ENCODE results near the gene GOLGA8S. TPM values are rescaled to one million over a fixed set of nuclear protein-coding genes. Genes with fewer than 3 reads are reported as not detected.
"Not testable (repeated sequence)": the region's sequence is repeated elsewhere in the genome, so short reads cannot be mapped to it uniquely, and the experiment has no call there.

Gene GOLGA8S, protein sequence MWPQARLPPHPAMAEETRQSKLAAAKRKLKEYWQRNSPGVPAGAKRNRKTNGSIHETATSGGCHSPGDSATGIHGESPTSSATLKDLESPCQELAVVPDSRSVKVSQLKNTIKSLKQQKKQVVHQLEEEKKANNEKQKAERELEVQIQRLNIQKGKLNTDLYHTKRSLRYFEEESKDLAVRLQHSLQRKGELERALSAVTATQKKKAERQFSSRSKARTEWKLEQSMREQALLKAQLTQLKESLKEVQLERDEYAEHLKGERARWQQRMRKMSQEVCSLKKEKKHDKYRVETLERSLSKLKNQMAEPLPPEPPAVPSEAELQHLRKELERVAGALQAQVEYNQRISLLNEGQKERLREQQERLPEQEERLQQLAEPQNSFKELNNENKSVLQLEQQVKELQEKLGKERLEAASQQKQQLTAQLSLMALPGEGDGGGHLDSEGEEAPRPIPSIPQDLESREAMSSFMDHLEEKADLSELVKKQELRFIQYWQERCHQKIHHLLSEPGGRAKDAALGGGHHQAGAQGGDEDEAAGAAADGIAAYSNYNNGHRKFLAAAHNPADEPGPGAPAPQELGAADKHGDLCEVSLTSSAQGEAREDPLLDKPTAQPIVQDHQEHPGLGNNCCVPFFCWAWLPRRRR
- not detected in 2 replicates for total RNA-seq (2014; rRNA removed; shearing (Covaris generic))

DNA sequence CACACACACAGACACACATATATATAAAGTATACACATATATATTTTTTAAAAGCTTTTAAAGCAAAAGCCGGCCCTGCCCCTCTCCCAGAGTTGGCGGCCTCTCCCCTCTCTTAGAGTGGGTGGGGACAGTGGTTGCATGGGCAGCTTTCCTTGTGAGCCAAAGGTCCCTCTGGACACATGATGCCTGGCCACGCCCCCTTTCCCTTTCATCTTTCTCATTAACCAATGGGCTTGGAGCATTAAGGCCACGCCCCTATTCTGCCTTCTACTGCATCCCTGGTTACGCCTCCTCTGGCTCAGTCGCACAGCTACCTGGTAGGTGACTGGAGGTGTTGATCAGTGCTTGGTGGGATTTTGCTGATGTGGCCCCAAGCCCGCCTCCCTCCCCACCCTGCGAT is at the start of gene GOLGA8S:
GOLGA8S (plus strand) TSS at position 301 of the 400 bp plus-strand sequence; CDS start at position 363, 62 bp downstream.
- DNase-seq (ENCODE audit: low read depth): not testable (repeated sequence)

GRCh38 chr15:23304805-23305204 is 49.7 kb upstream of the GOLGA8S start:
- not testable (repeated sequence) for DNase-seq (ENCODE audit: low read depth)

- DNase-seq (ENCODE audit: low read depth): not testable (repeated sequence)
These were observed 48.6 kb upstream of the GOLGA8S start for GRCh38 chr15:23305921-23306320.

- not testable (repeated sequence) for DNase-seq (ENCODE audit: low read depth)
These were observed 43.3 kb upstream of the GOLGA8S start for GRCh38 chr15:23311233-23311632.

- DNase-seq (ENCODE audit: low read depth): not testable (repeated sequence)
These were observed 20.5 kb upstream of the GOLGA8S start, which contains the start of gene GOLGA6L26 for GRCh38 chr15:23334096-23334495. Gene GOLGA6L26, minus strand, starts transcription at chr15:23334196. Its CDS starts 61 bp downstream, at chr15:23334135.

DNA sequence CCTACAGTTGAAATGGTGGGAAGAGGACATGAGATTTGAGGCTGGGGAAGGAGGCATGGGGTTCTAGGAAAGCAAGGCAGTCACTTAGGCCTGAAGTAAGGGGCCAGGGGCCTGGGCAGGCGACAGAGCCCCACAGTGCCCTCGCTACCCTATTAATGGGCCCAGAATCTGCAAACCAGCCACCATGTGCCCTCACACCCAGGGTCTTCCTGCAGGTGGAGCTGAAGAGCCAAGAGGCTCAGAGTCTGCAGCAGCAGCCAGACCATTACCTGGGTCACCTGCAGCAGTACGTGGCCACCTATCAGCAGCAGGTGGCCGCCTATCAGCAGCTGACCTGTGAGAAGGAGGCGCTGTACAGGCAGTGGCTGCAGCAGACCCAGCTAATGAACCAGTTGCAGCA is 8.1 kb downstream of the GOLGA8S start:
- DNase-seq (ENCODE audit: low read depth): not testable (repeated sequence)

DNA sequence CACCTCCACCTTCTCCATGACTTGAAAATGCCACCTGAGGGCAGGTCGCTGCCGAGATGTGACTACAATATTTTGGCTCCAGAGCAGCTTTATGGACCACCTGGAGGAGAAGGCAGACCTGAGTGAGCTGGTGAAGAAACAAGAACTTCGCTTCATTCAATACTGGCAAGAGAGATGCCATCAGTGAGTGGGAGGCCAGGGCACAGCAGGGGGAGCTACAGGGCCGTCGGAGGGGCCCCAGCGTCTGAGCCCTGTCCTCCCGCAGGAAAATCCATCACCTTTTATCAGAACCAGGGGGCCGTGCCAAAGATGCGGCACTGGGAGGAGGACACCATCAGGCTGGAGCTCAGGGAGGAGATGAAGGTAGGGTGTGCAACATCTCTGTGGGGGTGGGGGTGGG is 9.7 kb downstream of the GOLGA8S start:
- DNase-seq (ENCODE audit: low read depth): not testable (repeated sequence)

GRCh38 chr15:23370578-23370977 is 16.0 kb downstream of the GOLGA8S start:
- DNase-seq (ENCODE audit: low read depth): no peak

- not testable (repeated sequence) for DNase-seq (ENCODE audit: low read depth)
These were observed 16.6 kb downstream of the GOLGA8S start for GRCh38 chr15:23371134-23371533.

DNA sequence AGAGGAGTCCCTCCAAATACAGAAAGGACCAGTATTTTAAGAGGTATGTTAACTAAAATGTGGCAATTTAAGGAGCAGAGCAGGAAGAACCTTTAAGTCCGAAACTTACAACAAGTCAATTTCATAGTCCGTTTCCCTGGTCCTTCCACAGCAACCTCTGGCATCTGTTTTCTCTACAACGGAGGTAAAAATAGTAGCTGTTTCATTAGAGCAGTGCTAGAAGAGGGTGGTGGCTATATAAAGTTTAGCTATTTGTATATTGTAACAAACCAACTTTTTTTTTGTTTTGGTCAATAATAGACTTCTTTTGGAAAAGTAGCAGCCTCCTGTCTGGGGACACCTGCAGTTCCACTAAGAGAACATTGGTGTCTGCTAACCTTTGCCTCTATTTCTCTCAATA is 17.3 kb downstream of the GOLGA8S start:
- not testable (repeated sequence) for DNase-seq (ENCODE audit: low read depth)

GRCh38 chr15:23372284-23372683 is 17.7 kb downstream of the GOLGA8S start:
- DNase-seq (ENCODE audit: low read depth): peak; percentile 62

DNA sequence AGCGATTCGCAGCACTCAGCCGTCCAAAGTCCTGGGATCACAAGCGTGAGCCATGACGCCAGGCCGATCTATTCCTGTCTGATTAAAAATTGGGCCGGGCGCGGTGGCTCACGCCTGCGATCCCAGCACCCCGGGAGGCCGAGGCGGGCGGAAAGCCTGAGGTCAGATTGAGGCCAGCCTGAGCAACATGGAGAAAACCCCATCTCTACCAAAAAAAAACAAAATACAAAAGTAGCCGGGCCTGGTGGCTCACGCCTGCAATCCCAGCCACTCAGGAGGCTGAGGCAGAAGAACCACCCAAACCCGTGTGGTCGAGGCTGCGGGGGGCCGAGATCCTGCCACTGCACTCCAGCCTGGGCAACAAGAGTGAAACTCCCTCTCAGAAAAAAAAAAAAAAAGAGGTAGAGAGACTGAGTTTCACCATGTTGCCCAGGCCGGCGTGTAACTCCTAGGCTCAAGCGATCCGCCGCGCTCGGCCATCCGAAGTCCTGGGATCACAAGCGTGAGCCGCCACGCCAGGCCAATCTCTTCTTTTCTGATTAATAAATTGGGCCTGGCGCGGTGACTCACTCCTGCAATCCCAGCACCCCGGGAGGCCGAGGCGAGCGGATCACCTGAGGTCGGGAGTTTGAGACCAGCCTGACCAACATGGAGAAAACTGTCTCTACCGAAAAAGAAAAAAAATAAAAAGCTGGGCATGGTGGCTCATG is 18.5 kb downstream of the GOLGA8S start:
- not testable (repeated sequence) for DNase-seq (ENCODE audit: low read depth)

DNA sequence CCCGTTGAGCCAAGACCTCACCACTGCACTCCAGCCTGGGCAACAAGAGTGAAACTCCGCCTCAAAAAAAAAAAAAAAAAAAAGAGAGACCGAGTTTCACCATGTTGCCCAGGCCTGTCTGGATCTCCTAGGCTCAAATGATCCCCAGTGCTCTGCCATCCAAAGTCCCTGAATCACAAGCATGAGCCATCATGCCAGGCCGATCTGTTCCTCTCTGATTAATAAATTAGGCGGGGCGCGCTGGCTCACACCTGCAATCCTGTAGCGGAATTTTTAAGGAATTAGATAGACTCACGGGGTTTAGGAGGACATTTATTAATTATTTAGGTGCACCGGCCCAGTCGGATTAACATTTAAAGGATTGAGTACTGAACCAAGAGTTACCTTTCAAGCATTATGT is 19.7 kb downstream of the GOLGA8S start:
- not testable (repeated sequence) for DNase-seq (ENCODE audit: low read depth)

- DNase-seq (ENCODE audit: low read depth): not testable (repeated sequence)
These were observed 24.4 kb downstream of the GOLGA8S start for GRCh38 chr15:23378946-23379345.

GRCh38 chr15:23380700-23381099 is 26.2 kb downstream of the GOLGA8S start:
- not testable (repeated sequence) for DNase-seq (ENCODE audit: low read depth)

DNA sequence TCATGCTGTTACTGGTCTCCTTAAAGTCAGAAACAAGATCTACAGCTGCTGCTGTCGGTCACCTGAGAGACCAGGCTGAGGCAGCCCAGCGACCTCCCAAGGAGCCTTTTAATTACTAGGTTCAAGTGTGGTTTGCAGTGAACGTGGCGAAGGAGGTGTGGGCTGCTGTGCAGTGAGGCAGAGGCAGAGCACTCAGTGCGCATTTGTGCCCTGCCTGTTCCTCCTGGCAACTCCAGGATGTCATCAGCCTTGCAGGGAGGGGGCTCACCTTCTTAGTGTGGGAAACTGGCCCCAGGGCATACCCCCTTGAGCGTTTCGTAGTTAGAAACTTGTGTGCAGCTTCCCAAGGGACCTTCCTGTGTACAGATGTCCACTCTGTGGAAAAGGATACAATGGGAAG is 26.6 kb downstream of the GOLGA8S start:
- not testable (repeated sequence) for DNase-seq (ENCODE audit: low read depth)

GRCh38 chr15:23384371-23384770 is 29.8 kb downstream of the GOLGA8S start:
- DNase-seq (ENCODE audit: low read depth): no peak

- DNase-seq (ENCODE audit: low read depth): no peak
These were observed 31.4 kb downstream of the GOLGA8S start for GRCh38 chr15:23385886-23386430.

DNA sequence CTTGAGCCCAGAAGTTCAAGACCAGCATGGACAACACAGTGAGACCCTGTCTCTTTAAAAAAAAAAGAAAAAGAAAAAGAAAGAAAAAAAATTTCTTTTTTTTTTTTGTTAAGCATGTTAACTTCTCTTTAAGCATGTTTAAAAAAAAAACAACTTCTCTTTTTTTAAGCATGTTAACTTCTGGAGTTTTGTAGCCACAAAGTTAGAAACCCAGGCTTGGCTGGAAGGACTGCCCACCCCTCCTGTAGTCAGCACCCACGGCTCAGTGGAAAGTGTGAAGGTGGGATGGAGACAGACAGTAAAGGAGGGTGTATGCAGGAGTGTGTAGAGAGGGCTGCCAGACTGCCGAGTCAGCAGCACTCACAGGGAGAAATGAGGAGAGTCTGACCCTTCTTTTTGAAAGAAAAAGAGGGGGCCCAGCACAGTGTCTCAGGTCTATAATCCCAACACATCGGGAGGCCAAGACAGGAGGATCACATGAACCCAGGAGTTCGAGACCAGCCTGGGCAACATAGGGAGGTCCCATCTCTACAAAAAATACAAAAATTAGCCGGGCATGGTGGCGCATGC is 33.2 kb downstream of the GOLGA8S start:
- DNase-seq (ENCODE audit: low read depth): no peak

GRCh38 chr15:23395030-23395692 is 40.6 kb downstream of the GOLGA8S start:
- no peak for DNase-seq (ENCODE audit: low read depth)

DNA sequence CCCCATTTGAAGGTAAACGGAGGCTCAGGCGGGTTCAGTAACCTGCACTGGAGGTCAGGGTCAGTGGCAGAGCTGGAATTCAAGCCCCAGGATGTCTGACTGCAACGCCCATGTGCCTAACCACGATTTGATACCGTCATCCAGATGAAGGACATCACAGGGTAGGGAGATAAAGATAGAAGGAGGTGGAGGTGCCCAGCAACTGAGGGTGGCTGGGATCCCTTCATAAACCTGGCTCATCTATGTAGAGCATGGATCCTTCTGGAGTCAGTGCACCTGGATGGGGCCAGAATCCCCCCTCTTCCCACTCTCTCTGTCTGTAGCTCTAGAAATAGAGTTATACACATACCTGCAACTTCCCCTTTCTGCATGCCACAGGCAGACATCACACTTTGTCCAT is 41.3 kb downstream of the GOLGA8S start:
- DNase-seq (ENCODE audit: low read depth): no peak
